Effector memory CD4-positive, alpha-beta T cell (primary cell): ENCODE measurements around the gene SOX6.
"Not testable (repeated sequence)": the region's sequence is repeated elsewhere in the genome, so short reads cannot be mapped to it uniquely, and the experiment has no call there.

Experiments
- DNase-seq, 3 donors: peaks; one replicate each; pipeline ENCODE4 v3.0.0-alpha.2; 2020
- H3K27ac ChIP-seq: 2 replicates; pipeline ENCODE4 v1.7.0; 2013; ENCODE audit warnings: mild to moderate bottlenecking, low read length, moderate library complexity; ENCODE audit not compliant: insufficient read depth, poor library complexity, severe bottlenecking
- H3K27me3 ChIP-seq: replicated peaks from 2 replicates; pipeline ENCODE4 v1.7.0; 2013; ENCODE audit warnings: mild to moderate bottlenecking, low read length; ENCODE audit not compliant: insufficient read depth, control insufficient read depth, poor library complexity, severe bottlenecking
- H3K36me3 ChIP-seq: 2 replicates; pipeline ENCODE4 v1.7.0; 2013; ENCODE audit warnings: mild to moderate bottlenecking, low read length, moderate library complexity; ENCODE audit not compliant: control insufficient read depth, insufficient read depth
- H3K4me1 ChIP-seq: 2 replicates; pipeline ENCODE4 v1.7.0; 2013; ENCODE audit warnings: low read length, mild to moderate bottlenecking; ENCODE audit not compliant: control insufficient read depth, insufficient read depth, poor library complexity, severe bottlenecking
- H3K4me3 ChIP-seq: 2 replicates; pipeline ENCODE4 v1.7.0; 2013; ENCODE audit warnings: low read length, low read depth, mild to moderate bottlenecking; ENCODE audit not compliant: insufficient read depth, poor library complexity, severe bottlenecking
- H3K9me3 ChIP-seq: 2 replicates; pipeline ENCODE4 v1.7.0; 2013; ENCODE audit warnings: mild to moderate bottlenecking, low read length, moderate library complexity; ENCODE audit not compliant: control insufficient read depth

The SOX6 gene

GRCh38 chr11:16086229-16086819 is 270.0 kb downstream of the SOX6 start:
- H3K27me3 ChIP-seq, result no peaks in the 10 kb centered on the region
- H3K9me3 ChIP-seq, result no peaks in the 10 kb centered on the region
- H3K36me3 ChIP-seq, result no peaks in the 10 kb centered on the region
- no peak overlapping the region for H3K4me3 ChIP-seq
- H3K4me1 ChIP-seq, result no peaks in the 10 kb centered on the region
- no peak overlapping the region for H3K27ac ChIP-seq
- DNase-seq, result no peak

GRCh38 chr11:16082095-16083055 is 274.0 kb downstream of the SOX6 start:
- DNase-seq, result no peak
- Histone ChIP-seq H3K36me3 (no peaks in the 10 kb centered on the region), H3K27me3 (no peaks in the 10 kb centered on the region), H3K4me1 (no peaks in the 10 kb centered on the region), H3K27ac (no peak overlapping the region), H3K4me3 (no peak overlapping the region), H3K9me3 (no peaks in the 10 kb centered on the region)

DNA sequence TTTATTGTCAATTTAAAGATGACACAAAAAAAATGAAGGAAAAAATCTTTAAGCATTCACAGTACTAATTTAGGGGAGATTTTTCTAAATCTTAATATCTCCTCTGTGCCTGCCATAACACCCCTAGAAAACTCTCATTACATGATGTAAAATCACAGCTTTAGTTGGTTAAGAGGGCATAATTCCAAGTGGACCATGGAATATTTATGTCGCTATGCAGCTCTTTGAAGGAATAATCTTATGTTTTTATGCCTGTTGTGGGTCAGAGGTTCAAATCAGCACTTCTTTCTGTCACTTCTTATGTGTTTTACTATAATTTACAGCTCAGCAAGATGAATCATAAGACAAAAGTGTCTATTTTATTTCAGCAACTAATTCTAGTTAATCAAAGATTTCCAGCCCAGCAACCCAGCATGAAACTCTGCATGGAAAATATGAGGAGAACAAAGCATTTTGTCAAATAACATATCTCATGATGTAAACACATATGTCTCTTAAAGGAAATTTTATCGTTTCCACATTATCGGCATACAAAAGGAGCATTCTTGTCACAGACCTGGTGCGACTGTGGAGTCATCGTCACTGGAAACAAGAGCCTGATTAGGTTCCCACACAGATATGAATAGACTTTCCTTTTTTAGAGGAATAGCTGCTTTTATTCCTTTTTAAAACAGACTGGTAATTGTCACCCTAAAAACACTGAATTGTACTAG is 274.8 kb downstream of the SOX6 start:
- H3K4me1 ChIP-seq, result no peaks in the 10 kb centered on the region
- H3K27ac ChIP-seq, result no peak overlapping the region
- H3K9me3 ChIP-seq, result no peaks in the 10 kb centered on the region
- H3K4me3 ChIP-seq, result no peak overlapping the region
- DNase-seq, result no peak
- no peaks in the 10 kb centered on the region for H3K27me3 ChIP-seq
- H3K36me3 ChIP-seq, result no peaks in the 10 kb centered on the region

DNA sequence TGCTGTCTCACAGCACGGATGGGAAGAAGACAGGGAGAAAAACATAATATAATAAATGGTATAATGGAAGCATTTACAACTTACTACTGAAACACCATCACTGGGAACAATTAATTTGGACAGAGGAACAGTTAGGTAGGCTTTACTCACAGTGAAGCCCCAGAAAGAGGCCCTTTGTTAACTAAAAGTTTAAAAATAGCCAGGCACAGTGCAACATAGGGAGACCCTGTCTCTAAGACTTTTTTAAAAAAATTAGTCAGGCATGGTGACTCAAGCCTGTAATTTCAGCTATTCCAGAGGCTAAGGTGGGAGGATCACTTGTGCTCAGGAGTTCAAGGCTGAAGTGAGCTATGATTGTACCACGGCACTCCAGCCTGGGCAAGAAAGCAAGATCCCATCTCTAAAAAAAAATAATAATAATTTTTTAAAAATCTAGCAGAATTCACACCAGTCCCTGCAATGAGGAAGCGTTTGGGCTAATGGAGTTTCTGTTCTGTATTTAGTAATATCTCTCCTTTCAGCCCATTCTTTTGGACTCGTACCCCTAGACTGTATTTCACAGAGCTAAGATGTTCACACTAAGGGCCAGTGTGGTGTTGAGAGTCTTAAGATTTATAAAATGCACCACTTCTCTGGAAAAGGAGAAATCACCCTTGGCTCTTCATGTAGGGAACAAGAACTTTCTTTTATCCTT is 275.5 kb downstream of the SOX6 start:
- H3K27ac ChIP-seq, result no peak overlapping the region
- no peak for DNase-seq
- H3K36me3 ChIP-seq, result no peaks in the 10 kb centered on the region
- no peaks in the 10 kb centered on the region for H3K9me3 ChIP-seq
- H3K4me3 ChIP-seq, result no peak overlapping the region
- no peaks in the 10 kb centered on the region for H3K4me1 ChIP-seq
- no peaks in the 10 kb centered on the region for H3K27me3 ChIP-seq

DNA sequence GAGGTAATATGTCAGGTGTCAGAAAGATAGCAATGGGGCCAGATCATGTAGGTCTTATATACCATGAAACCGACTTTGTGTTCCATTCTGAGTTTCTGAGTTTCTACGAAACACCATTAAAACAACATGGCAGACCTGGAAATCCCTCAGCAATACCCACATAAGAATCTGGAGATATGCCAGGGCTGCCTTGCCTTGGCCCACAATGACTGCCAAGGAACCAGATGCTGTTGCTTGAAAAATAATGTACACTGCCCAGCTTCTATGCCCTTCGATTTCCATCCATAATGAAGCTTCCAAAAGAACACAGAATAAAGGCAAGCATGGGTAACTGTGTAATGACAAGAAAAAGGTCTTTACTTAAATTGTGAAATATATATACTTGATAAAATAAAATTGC is 277.4 kb downstream of the SOX6 start:
- no peak for DNase-seq
- H3K9me3 ChIP-seq, result no peaks in the 10 kb centered on the region

DNA sequence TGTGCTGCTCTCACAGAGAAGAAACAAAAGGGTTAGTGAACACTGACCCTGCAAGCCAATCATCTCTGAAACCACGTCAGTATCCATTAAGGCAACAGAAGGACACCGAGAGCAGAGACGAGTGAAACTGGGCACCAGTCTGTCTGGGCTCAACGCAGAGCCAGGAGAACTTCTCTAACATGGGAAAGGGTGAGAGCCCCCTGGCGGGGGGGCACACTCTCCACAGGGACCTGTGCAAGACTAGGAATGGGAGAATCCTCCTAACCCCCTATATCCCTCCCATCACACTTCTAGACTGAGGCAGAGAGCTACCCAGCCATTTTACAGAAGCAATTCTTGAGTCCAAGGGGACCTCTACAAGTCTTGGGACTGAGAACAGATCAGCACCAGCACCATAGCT is 285.8 kb downstream of the SOX6 start:
- no peaks in the 10 kb centered on the region for H3K27me3 ChIP-seq
- DNase-seq, result no peak
- H3K4me1 ChIP-seq, result no peaks in the 10 kb centered on the region
- H3K36me3 ChIP-seq, result no peaks in the 10 kb centered on the region
- H3K9me3 ChIP-seq, result no peaks in the 10 kb centered on the region
- no peak overlapping the region for H3K4me3 ChIP-seq
- no peak overlapping the region for H3K27ac ChIP-seq

More for the DNA sequence above, 277.4 kb downstream of the SOX6 start:
- Histone ChIP-seq H3K4me3 (no peak overlapping the region), H3K4me1 (no peaks in the 10 kb centered on the region), H3K36me3 (no peaks in the 10 kb centered on the region), H3K27ac (no peak overlapping the region), H3K27me3 (no peaks in the 10 kb centered on the region)

DNA sequence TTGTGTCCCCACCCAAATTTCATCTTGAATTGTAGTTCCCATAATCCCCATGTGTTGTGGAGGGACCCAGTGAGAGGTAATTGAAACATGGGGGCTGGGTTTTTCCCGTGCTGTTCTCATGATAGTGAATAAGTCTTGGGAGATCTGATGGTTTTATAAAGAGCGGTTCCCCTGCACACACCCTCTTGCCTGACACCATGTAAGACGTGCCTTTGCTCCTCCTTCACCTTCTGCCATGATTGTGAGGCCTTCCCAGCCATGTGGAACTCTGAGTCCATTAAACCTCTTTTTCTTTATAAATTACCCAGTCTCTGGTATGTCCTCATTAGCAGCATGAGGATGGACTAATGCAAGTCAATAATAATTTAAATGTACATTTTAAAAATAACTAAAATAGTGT is 289.1 kb downstream of the SOX6 start:
- H3K27me3 ChIP-seq, H3K9me3 ChIP-seq, H3K4me3 ChIP-seq, H3K4me1 ChIP-seq, DNase-seq, H3K27ac ChIP-seq, H3K36me3 ChIP-seq: not testable (repeated sequence)

DNA sequence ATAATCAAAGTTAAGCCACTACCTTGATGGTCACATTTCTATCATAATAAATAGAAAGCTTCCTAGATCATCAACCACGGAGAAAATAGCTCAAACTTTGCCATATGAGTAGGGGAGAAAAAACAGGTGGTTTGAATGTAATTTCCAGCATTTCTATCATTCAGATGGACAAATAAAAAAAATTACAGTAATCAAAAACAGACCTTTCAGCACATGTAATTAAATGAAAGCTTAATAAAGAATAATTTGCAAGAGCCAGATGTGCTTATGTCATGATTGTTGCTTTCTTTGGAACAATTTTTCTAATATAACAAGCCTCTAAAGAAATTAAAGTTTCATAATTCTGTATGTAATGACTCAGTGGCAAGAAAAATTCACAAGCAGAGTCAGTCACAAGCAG is 297.0 kb downstream of the SOX6 start:
- no peaks in the 10 kb centered on the region for H3K27me3 ChIP-seq
- no peak overlapping the region for H3K4me3 ChIP-seq
- H3K9me3 ChIP-seq, result no peaks in the 10 kb centered on the region
- H3K4me1 ChIP-seq, result no peaks in the 10 kb centered on the region
- no peak overlapping the region for H3K27ac ChIP-seq
- H3K36me3 ChIP-seq, result no peaks in the 10 kb centered on the region
- DNase-seq, result no peak

DNA sequence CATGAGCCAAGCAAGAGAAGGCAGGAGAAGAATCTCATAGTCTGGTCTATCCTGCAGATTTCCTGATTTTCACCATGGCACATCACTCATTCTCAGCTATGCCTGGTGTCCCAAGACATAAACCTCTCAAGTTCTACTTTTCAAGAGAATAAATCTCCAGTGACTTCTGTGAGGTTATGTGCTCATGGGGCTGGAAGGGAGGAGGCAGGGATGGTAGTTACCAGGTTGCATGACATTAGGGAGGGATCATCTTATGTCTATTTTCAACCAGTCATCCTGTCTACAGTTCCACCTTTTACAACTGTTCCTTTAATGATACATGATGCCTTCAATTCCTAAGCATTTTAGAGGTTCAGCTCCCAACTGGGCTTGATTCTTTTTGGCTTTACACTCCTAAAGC is 297.7 kb downstream of the SOX6 start:
- DNase-seq, result no peak

More for the DNA sequence above, 297.7 kb downstream of the SOX6 start:
- H3K4me1 ChIP-seq, result no peaks in the 10 kb centered on the region
- no peak overlapping the region for H3K4me3 ChIP-seq
- no peaks in the 10 kb centered on the region for H3K36me3 ChIP-seq
- H3K9me3 ChIP-seq, result no peaks in the 10 kb centered on the region
- no peak overlapping the region for H3K27ac ChIP-seq
- no peaks in the 10 kb centered on the region for H3K27me3 ChIP-seq
